T-helper 2 cell (primary cell): ENCODE results near the gene SNORC.

ENCODE experiments used
- DNase-seq, 5 experiments: peaks; one replicate each; pipeline versions ENCODE4 v3.0.0 to v3.0.0-alpha.2; 2012 to 2022

The SNORC gene

GRCh38 chr2:232927793-232928550, 57.9 kb downstream of the SNORC start:
- peak in 1 of 5 experiments; percentile 42 for DNase-seq
